ENCODE data around the gene WDR82.

The WDR82 gene

DNA sequence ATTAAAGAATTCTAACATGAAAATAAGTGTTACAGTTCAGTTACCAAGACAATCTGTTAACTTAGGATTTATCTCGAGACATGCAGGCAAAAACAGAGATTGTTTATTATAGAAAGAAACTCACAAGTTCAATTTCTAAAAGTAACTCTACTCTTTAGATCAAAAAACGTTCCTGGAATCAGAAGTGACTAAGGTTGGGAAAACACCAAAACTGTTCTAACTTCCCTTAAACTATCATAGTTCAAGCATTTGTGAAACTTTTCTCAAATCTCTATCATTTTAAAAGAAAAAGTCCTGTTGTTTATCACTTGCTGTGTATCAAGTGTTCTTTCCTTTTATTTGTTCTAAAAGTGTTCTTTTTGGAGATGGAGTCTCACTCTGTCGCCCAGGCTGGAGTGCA, 8.7 kb downstream of the WDR82 start:
- H3K9me3 ChIP-seq (ENCODE audit: insufficient read depth, low read depth, low read length): no peaks in the 10 kb centered on the region
- no peak overlapping the region for H3K9ac ChIP-seq (ENCODE audit: low read depth, low read length)
- peaks cover 86% of the 10 kb centered on the region for H3K36me3 ChIP-seq (ENCODE audit: insufficient read depth, low read length)
- no peaks in the 10 kb centered on the region for H3K27me3 ChIP-seq (ENCODE audit: insufficient read depth, low read length)
- H3K27ac ChIP-seq (ENCODE audit: low read depth, low read length): no peak overlapping the region
- 90% methylated on average over 2 of the region's 3 CpGs for WGBS
- H3K4me1 ChIP-seq (ENCODE audit: insufficient read depth, low read length): no peaks in the 10 kb centered on the region
- H3K4me3 ChIP-seq (ENCODE audit: low read length): no peak overlapping the region

DNA sequence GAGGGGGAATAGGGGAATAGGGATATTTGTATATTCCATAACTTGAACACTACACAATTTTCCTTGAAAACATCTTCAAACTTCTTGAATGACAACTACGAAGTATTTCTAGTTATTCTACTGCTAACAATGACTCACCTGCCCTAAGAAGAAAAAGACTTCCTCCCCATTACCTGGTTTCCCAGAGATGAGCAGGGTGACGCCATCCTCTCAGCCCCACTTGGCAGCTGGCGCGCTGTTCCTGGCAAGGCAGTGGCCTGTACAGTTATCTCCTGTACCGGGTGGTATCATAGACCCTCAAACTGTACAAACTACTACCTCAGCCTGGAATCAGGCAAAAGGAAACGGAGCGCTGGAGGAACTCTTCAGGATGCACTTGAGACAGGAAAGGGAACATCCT, 10.4 kb downstream of the WDR82 start:
- Histone ChIP-seq H3K4me1 (ENCODE audit: insufficient read depth, low read length) (no peaks in the 10 kb centered on the region), H3K36me3 (ENCODE audit: insufficient read depth, low read length) (peaks cover 92% of the 10 kb centered on the region), H3K9me3 (ENCODE audit: insufficient read depth, low read depth, low read length) (no peaks in the 10 kb centered on the region), H3K4me3 (ENCODE audit: low read length) (no peak overlapping the region), H3K9ac (ENCODE audit: low read depth, low read length) (no peak overlapping the region), H3K27me3 (ENCODE audit: insufficient read depth, low read length) (no peaks in the 10 kb centered on the region), H3K27ac (ENCODE audit: low read depth, low read length) (no peak overlapping the region)
- 96% methylated on average over 7 of the region's 7 CpGs for WGBS

DNA sequence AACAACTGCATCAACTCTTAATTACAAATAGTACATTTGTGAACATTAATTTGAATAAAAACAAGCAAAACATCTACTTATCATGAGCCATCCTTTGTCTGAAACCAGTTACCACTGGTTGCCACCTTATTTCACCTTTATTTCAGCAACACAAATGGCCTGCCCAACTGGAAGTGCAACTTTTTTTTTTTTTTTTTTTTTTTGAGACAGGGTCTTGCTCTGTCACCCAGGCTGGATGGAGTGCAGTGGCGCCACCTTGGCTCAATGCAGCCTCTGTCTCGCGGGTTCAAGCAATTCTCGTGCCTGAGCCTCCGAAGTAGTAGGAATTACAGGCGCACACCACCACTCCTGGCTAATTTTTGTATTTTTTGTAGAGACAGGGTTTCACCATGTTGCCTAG, 13.1 kb downstream of the WDR82 start:
- Histone ChIP-seq H3K27me3 (ENCODE audit: insufficient read depth, low read length) (no peaks in the 10 kb centered on the region), H3K4me3 (ENCODE audit: low read length) (no peak overlapping the region), H3K9me3 (ENCODE audit: insufficient read depth, low read depth, low read length) (no peaks in the 10 kb centered on the region), H3K9ac (ENCODE audit: low read depth, low read length) (no peak overlapping the region), H3K27ac (ENCODE audit: low read depth, low read length) (no peak overlapping the region), H3K36me3 (ENCODE audit: insufficient read depth, low read length) (peaks cover 99% of the 10 kb centered on the region), H3K4me1 (ENCODE audit: insufficient read depth, low read length) (no peaks in the 10 kb centered on the region)
- 96% methylated on average over 6 of the region's 6 CpGs for WGBS

DNA sequence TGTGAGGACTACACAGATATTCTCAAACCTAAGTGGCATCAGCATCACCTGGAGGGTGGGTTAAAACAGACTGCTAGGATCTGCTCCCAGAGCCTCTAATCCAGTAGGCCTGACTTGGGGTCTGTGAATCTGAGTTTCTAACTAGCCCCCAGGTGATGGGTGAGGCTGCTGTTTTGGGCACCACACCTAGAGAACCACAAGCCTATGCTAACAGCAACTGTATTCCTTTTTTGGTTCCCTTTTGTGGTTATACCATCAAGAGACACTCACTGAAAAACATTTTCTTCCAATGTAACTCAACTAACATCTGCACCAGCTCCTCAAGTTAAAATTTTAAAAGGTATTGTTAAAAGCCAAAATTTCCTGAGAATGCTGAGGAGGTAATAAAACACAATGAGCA, 16.0 kb downstream of the WDR82 start:
- no peak overlapping the region for H3K9ac ChIP-seq (ENCODE audit: low read depth, low read length)

DNA sequence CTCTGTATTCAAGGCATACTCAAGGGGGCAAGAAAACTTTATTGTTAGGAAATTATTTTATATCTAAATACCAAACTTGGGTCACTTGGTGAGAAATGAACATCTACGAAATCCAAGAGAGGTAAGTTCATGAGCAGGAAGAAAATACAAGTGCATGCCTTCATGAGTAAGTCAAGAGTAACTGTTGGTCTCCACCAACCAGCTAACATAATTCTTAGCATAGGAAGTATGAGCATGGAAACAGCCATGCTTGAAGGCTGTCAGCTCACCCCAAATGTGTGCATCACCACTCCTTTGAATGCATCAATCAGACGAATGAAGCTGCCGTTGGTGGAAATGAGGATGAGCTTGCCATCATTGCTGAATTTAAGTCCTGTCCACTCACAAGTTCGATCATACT, 19.0 kb downstream of the WDR82 start:
- Histone ChIP-seq H3K9me3 (ENCODE audit: insufficient read depth, low read depth, low read length) (no peaks in the 10 kb centered on the region), H3K4me1 (ENCODE audit: insufficient read depth, low read length) (no peaks in the 10 kb centered on the region), H3K36me3 (ENCODE audit: insufficient read depth, low read length) (peaks cover 98% of the 10 kb centered on the region), H3K27me3 (ENCODE audit: insufficient read depth, low read length) (no peaks in the 10 kb centered on the region), H3K27ac (ENCODE audit: low read depth, low read length) (no peak overlapping the region), H3K4me3 (ENCODE audit: low read length) (no peak overlapping the region), H3K9ac (ENCODE audit: low read depth, low read length) (no peak overlapping the region)
- WGBS: 95% methylated on average over 4 of the region's 4 CpGs

More for the DNA sequence above, 16.0 kb downstream of the WDR82 start:
- H3K4me1 ChIP-seq (ENCODE audit: insufficient read depth, low read length): no peaks in the 10 kb centered on the region
- no peaks in the 10 kb centered on the region for H3K9me3 ChIP-seq (ENCODE audit: insufficient read depth, low read depth, low read length)
- peaks cover 99% of the 10 kb centered on the region for H3K36me3 ChIP-seq (ENCODE audit: insufficient read depth, low read length)
- H3K27ac ChIP-seq (ENCODE audit: low read depth, low read length): no peak overlapping the region
- no peak overlapping the region for H3K4me3 ChIP-seq (ENCODE audit: low read length)
- H3K27me3 ChIP-seq (ENCODE audit: insufficient read depth, low read length): no peaks in the 10 kb centered on the region

DNA sequence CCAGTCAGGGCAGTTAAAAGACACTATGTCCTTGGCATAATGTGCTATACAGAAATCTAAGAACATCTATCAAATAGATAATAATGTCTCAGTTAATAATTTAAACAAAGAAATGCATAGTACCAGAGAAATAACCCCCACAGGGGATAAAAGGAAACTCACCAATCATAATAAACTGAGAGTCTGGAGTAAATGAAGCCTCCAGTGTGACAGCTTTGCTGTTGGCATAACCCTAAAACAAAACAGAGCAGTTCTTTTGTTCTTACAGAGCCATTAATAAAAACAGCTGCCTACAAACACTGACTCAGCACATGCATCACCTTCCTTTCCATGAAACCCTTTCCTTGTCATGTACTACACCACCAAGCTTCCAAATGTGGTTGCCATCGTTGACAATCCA, 19.4 kb downstream of the WDR82 start:
- H3K9ac ChIP-seq (ENCODE audit: low read depth, low read length): no peak overlapping the region
- no peak overlapping the region for H3K4me3 ChIP-seq (ENCODE audit: low read length)
- H3K27ac ChIP-seq (ENCODE audit: low read depth, low read length): no peak overlapping the region
- peaks cover 98% of the 10 kb centered on the region for H3K36me3 ChIP-seq (ENCODE audit: insufficient read depth, low read length)
- no peaks in the 10 kb centered on the region for H3K27me3 ChIP-seq (ENCODE audit: insufficient read depth, low read length)
- H3K4me1 ChIP-seq (ENCODE audit: insufficient read depth, low read length): no peaks in the 10 kb centered on the region
- no peaks in the 10 kb centered on the region for H3K9me3 ChIP-seq (ENCODE audit: insufficient read depth, low read depth, low read length)
- WGBS: 94% methylated on average over 1 of the region's 1 CpG

DNA sequence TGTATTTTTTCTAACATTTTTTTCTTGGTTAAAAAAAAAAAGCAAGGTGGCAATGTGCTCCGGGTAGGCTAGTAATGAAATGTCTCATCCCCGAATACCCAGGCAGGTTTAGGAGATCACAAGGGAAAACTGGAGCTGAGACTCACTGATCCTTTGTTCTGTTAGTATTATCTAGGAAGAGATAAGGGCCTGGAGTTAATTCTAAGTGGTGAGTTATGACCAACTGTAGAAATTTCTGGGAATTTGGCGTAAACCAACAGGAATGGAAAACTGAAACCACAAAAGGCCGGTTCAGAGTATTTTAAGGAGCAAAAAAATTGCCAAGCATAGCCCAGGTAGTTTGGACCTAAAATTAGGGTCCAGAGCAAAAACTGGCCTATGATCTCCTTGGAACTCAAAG, 20.5 kb downstream of the WDR82 start:
- H3K4me1 ChIP-seq (ENCODE audit: insufficient read depth, low read length): no peaks in the 10 kb centered on the region
- no peak overlapping the region for H3K4me3 ChIP-seq (ENCODE audit: low read length)
- no peak overlapping the region for H3K9ac ChIP-seq (ENCODE audit: low read depth, low read length)
- H3K27me3 ChIP-seq (ENCODE audit: insufficient read depth, low read length): no peaks in the 10 kb centered on the region
- no peaks in the 10 kb centered on the region for H3K9me3 ChIP-seq (ENCODE audit: insufficient read depth, low read depth, low read length)
- H3K36me3 ChIP-seq (ENCODE audit: insufficient read depth, low read length): peaks cover 98% of the 10 kb centered on the region
- H3K27ac ChIP-seq (ENCODE audit: low read depth, low read length): no peak overlapping the region
- 94% methylated on average over 4 of the region's 4 CpGs for WGBS

DNA sequence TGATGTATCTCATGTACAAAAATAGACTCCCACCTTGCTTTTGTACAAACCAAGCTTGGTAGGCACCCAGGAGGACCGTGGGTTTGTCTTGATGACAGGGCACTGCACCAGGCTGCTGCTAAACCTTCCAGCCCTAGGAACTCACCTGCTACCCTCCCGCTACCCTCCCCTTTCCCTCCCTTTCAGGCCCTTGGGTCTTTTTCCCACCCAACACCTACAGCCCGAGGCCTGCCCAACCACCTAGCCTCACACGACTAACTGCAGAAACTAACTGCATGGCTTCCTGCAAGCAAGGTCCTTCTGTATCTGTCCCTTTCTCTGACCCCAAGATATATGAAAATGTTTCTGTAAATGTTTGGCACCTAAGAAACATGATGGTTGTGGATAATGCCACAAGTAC, 21.8 kb downstream of the WDR82 start:
- H3K4me1 ChIP-seq (ENCODE audit: insufficient read depth, low read length): no peaks in the 10 kb centered on the region
- no peaks in the 10 kb centered on the region for H3K9me3 ChIP-seq (ENCODE audit: insufficient read depth, low read depth, low read length)
- H3K36me3 ChIP-seq (ENCODE audit: insufficient read depth, low read length): peaks cover 96% of the 10 kb centered on the region
- H3K27ac ChIP-seq (ENCODE audit: low read depth, low read length): no peak overlapping the region
- H3K27me3 ChIP-seq (ENCODE audit: insufficient read depth, low read length): no peaks in the 10 kb centered on the region
- no peak overlapping the region for H3K4me3 ChIP-seq (ENCODE audit: low read length)
- 94% methylated on average over 4 of the region's 4 CpGs for WGBS
- no peak overlapping the region for H3K9ac ChIP-seq (ENCODE audit: low read depth, low read length)

DNA sequence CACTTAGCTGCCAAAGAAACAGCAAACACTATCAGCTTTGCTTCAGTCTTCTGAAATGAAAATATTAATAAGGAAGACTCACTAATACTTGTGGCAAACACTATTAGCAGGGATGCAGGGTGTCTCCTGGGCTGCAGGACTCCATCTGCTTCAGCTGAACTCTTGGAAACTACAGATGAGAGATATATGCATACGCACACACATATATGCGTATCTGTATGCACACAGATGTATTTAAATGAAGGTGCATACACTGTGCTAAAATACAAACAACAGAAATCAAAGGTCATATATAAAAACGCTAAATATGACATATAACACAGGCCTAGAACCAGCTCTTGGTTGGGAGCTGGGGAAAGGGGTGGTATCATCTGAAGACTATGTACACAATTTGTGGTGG, 22.3 kb downstream of the WDR82 start:
- Histone ChIP-seq H3K4me3 (ENCODE audit: low read length) (no peak overlapping the region), H3K36me3 (ENCODE audit: insufficient read depth, low read length) (peaks cover 96% of the 10 kb centered on the region), H3K9ac (ENCODE audit: low read depth, low read length) (no peak overlapping the region), H3K27me3 (ENCODE audit: insufficient read depth, low read length) (no peaks in the 10 kb centered on the region), H3K4me1 (ENCODE audit: insufficient read depth, low read length) (no peaks in the 10 kb centered on the region), H3K27ac (ENCODE audit: low read depth, low read length) (no peak overlapping the region), H3K9me3 (ENCODE audit: insufficient read depth, low read depth, low read length) (no peaks in the 10 kb centered on the region)
- whole genome bisulfite sequencing: 100% methylated on average over 2 of the region's 3 CpGs

DNA sequence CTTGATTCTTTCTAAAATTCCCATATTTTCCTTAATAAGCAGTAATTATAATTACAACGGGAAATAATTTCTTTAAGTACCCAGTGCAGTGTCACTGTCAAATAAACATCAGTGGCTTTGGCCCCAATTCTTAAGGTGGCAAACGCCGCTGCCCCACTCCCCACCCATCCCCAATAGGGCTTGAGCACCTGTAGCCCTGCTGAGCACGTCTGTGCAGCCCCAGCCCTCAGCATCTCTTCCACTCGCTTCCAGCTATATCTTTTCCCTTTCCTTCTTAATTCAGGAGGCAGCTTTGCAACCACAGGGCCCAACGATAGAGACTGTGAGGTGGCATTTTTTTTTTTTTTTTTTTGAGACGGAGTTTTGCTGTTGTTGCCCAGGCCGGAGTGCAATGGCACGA, 23.8 kb downstream of the WDR82 start:
- Histone ChIP-seq H3K27ac (ENCODE audit: low read depth, low read length) (no peak overlapping the region), H3K4me3 (ENCODE audit: low read length) (no peak overlapping the region), H3K27me3 (ENCODE audit: insufficient read depth, low read length) (no peaks in the 10 kb centered on the region), H3K4me1 (ENCODE audit: insufficient read depth, low read length) (no peaks in the 10 kb centered on the region), H3K36me3 (ENCODE audit: insufficient read depth, low read length) (peaks cover 89% of the 10 kb centered on the region), H3K9ac (ENCODE audit: low read depth, low read length) (no peak overlapping the region), H3K9me3 (ENCODE audit: insufficient read depth, low read depth, low read length) (no peaks in the 10 kb centered on the region)
- WGBS: 93% methylated on average over 9 of the region's 9 CpGs

DNA sequence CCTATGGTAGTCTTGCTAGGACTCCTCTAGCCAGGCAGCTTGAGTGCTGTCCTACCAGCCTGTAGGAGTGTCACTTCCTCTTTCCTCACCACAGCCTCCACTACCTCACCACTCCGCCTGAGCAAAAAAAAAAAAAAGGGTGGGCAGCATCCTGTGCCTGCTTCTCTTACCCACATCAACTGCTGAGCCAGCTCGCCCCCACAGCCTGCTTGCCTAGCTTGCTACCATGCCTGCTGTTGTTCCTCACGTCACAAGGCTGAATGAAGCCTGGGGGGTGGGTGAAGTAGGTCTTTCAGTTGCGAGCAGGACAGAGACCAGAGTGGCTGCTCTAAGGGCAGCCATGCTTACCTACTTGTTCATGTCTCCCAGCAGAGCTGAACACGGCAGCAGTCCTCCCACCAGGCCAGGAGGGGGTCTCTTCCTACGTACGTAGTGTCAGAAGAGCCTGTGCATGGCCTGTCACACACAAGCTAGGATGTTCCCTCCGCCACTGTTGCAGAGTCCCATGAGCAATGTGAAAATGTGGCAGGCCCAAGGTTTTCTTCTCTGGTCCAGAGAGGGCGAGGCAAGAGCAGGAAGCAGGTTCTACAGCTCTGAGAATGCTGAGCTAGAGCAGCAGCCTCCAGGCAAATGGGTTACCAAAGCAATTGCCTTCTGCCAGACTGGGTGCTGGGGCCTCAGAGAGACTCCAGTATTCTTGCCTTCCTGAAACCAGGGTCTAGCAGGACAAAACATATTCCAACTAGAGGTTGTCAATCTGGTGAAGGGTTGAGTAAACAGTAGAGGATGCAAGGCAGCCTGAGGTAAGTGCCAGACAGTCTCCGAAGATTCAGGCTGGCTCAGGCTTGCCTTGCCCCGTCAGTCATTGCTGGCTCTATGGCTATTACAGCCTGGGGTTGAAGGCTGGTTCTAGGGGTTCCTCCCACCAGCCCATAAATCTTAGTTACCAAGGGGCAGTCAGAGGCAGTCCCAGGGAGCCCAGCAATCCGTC, 24.8 kb downstream of the WDR82 start:
- 94% methylated on average over 12 of the region's 12 CpGs for WGBS
- no peak overlapping the region for H3K27ac ChIP-seq (ENCODE audit: low read depth, low read length)
- H3K9ac ChIP-seq (ENCODE audit: low read depth, low read length): no peak overlapping the region
- no peaks in the 10 kb centered on the region for H3K27me3 ChIP-seq (ENCODE audit: insufficient read depth, low read length)
- H3K4me3 ChIP-seq (ENCODE audit: low read length): no peak overlapping the region
- no peaks in the 10 kb centered on the region for H3K9me3 ChIP-seq (ENCODE audit: insufficient read depth, low read depth, low read length)
- H3K36me3 ChIP-seq (ENCODE audit: insufficient read depth, low read length): peaks cover 86% of the 10 kb centered on the region
- no peaks in the 10 kb centered on the region for H3K4me1 ChIP-seq (ENCODE audit: insufficient read depth, low read length)
